GM20000 (cell line): ENCODE measurements around the gene TERF2IP.

Experiments
- DNase-seq: peaks from one replicate; pipeline ENCODE4 v3.0.0; 2012; ENCODE audit warnings: low spot score
- TF ChIP-seq, protein P1 (sequence below): IDR thresholded peaks from 2 replicates; pipeline ENCODE4 v1.5.1; 2012; ENCODE audit warnings: mild to moderate bottlenecking, control low read depth; ENCODE audit errors: extremely low read depth, missing control alignments

The TERF2IP gene, protein sequence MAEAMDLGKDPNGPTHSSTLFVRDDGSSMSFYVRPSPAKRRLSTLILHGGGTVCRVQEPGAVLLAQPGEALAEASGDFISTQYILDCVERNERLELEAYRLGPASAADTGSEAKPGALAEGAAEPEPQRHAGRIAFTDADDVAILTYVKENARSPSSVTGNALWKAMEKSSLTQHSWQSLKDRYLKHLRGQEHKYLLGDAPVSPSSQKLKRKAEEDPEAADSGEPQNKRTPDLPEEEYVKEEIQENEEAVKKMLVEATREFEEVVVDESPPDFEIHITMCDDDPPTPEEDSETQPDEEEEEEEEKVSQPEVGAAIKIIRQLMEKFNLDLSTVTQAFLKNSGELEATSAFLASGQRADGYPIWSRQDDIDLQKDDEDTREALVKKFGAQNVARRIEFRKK

DNA sequence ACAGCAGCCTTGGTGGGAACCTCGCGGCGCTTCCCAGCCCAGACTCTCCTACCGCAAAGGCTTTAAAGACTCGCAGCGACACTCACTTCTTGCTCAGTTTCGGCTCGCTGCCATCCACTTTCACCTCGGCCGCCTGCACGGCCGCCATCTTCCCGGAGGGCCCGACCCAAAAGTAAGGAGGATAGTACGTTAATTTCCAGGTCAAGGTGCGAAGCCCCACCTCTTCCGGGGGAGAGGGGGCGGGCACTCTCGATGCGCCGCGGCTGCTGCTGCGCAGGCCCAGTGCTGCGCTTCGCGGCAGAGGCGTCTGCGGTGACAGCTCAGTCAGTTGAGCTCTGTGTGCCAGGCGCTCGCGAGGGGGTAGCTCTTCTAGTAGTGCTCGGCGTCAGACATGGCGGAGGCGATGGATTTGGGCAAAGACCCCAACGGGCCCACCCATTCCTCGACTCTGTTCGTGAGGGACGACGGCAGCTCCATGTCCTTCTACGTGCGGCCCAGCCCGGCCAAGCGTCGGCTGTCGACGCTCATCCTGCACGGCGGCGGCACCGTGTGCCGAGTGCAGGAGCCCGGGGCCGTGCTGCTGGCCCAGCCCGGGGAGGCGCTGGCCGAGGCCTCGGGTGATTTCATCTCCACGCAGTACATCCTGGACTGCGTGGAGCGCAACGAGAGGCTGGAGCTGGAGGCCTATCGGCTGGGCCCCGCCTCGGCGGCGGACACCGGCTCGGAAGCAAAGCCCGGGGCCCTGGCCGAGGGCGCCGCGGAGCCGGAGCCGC lies at the start of gene TERF2IP, which contains the start of gene KARS1:
Gene TERF2IP, plus strand, starts transcription at position 282 of the 773 bp plus-strand sequence. Its CDS starts 110 bp downstream, at position 392.
Gene KARS1, minus strand, starts transcription at position 174 of the 773 bp plus-strand sequence. Its CDS starts 26 bp downstream, at position 148.
- TF ChIP-seq, protein P1, sequence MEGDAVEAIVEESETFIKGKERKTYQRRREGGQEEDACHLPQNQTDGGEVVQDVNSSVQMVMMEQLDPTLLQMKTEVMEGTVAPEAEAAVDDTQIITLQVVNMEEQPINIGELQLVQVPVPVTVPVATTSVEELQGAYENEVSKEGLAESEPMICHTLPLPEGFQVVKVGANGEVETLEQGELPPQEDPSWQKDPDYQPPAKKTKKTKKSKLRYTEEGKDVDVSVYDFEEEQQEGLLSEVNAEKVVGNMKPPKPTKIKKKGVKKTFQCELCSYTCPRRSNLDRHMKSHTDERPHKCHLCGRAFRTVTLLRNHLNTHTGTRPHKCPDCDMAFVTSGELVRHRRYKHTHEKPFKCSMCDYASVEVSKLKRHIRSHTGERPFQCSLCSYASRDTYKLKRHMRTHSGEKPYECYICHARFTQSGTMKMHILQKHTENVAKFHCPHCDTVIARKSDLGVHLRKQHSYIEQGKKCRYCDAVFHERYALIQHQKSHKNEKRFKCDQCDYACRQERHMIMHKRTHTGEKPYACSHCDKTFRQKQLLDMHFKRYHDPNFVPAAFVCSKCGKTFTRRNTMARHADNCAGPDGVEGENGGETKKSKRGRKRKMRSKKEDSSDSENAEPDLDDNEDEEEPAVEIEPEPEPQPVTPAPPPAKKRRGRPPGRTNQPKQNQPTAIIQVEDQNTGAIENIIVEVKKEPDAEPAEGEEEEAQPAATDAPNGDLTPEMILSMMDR = no peak
- DNase-seq = peak; percentile 93

DNA sequence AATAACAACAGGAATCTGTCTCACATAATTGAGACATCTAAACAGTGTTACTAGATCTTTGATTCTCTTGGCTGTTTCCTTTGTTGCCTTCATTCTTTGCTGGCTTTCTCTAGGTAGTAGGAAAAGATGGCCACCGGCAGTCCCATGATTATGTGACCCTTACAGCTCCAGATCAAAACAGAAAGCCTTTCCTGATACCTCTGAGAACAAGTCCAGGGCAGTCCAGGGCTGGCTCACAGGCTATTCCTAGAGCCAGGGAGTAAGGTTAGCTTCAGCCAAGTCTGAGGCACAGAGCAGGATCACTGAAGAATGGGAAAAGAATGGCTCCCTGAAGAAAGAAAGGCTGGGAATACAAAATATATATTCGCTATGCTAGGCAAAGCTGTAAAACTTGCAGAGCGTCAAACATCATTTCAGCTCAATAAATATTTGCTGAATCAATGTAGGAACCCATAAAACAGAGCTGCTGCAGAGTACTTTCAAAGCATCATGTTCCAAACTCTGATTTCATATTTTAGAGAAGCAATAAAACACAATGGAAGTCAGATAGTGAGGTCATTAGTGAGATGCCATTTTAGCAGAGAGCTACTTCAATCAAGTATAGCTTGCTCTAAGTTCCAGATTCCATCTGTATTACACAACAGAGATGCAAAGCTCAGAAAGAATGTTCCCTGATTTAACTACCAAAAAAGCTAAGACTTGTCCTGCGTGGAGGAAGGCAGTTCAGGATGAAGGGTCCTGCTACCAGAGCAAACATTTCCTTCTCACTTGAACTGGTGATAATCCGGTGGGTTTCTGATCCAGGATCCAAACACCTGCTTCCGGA lies 47.9 kb upstream of the TERF2IP start:
- TF ChIP-seq, protein P1 = no peak
- no peak for DNase-seq

DNA sequence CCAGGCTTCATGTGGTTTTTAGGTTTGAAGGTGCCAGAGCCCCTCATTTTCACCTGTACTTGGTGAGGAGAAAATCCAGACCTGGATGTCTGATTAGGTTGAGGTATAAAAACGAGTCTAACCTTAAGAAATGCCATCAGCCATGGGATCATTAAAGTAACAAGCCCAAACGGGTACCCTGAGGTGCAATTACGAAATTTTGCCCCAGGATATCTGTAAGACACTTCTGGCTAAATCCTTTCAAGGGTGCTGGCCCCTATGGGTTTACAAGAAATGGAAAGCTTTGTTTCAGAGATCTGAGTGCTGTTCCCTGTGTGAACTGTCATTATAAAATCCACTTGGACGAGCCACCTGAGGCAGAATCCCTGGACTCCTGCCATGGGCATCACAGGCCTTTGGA lies 44.3 kb upstream of the TERF2IP start:
- DNase-seq = no peak
- TF ChIP-seq, protein P1 = no peak

DNA sequence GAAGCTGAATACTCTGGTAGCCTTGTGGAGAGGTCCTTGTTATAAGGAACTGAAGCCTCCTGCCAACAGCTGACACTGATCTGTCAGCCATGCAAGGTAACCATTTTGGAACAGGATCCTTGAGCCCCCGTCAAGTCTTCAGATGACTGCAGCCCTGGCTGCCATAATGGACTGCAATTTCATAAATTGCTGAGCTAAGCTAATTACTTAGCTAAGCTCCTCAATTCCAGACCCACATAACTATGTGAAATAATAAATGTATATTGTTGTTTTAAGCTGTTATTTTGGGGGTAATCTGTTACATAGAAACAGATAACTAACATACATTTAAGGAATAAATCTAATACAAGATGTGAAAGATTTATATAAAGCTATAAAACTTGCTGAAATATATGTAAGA lies 41.1 kb upstream of the TERF2IP start:
- no peak for DNase-seq
- TF ChIP-seq, protein P1 = no peak

DNA sequence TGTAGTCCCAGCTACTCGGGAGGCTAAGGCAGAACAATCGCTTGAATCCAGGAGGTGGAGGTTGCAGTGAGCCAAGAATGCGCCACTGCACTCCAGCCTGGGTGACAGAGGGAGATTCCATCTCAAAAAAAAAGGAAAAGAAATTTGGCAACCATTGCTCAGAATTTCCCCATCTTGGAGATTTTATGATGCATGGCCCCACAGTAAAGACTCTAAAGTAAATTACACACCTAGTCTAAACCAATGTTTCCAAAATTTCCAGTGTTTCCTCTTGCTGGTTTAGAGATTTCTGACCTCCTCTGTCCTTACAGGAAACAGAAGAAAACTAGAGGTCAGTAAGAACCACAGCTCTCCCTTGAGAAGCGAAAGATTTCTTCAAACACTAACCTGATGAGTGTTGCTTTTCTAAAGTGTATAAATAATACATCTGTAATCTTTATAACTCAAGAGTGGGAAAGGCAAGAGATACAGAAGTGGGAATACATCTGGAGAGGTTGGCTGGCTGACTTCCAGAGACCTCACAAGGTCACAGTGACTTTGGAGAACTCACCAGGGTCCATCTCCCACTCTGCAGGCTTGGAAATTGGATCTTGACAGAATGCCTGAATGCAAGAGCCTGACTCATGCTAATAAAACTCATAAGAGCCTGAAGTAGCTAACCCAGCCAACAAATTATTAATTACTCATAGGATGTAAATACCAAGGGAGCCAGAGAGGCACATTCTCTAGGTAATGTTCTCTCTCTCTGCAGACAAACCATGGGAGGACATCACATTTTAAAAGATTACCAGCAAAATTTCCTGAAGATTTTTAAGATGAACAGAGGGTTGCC lies 33.3 kb upstream of the TERF2IP start:
- TF ChIP-seq, protein P1 = no peak
- DNase-seq = no peak

DNA sequence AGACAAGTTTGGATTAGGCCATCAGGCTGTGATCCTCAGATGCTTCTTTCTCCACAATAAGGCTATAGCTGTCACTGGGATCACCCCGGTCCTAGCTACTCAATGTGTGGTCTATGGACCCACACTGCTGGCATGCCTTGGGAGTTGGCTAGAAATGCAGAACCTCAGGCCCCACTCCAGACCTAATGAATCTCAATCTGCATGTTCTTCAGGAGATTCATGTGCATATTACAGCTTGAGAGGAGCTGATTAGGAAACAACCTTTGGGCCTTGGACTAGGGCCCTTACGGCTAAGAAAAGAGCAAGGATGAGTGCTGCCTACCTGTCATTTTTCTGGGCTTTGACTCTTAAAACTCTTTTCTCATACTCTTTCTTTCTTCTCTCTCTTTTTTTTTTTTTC lies 32.0 kb upstream of the TERF2IP start:
- TF ChIP-seq, protein P1 = no peak
- DNase-seq = no peak
